T-helper 1 cell (primary cell): Measurements from ENCODE around the gene ADGRF5.

Source experiments
- DNase-seq, 5 donors: peaks; one replicate each; pipeline ENCODE4 v3.0.0-alpha.2; 2012 to 2020

Gene ADGRF5

GRCh38 chr6:46932526-46933319, 11.0 kb upstream of the ADGRF5 start:
- no peak for DNase-seq

GRCh38 chr6:46931416-46931815, 9.7 kb upstream of the ADGRF5 start:
- DNase-seq, result no peak

- no peak for DNase-seq
Observed at GRCh38 chr6:46930331-46930730, 8.6 kb upstream of the ADGRF5 start.

GRCh38 chr6:46927066-46927465, 5.3 kb upstream of the ADGRF5 start:
- DNase-seq, result no peak

- no peak for DNase-seq
Observed at GRCh38 chr6:46926481-46926880, 4.7 kb upstream of the ADGRF5 start.

GRCh38 chr6:46925563-46926253, 4.0 kb upstream of the ADGRF5 start:
- DNase-seq, result no peak

GRCh38 chr6:46923476-46923875, 1.7 kb upstream of the ADGRF5 start:
- no peak for DNase-seq

- DNase-seq, result no peak
Observed at GRCh38 chr6:46921059-46921458, 679 bp downstream of the ADGRF5 start.

GRCh38 chr6:46918806-46919205, 2.9 kb downstream of the ADGRF5 start:
- no peak for DNase-seq

- DNase-seq, result no peak
Observed at GRCh38 chr6:46917002-46917545, 4.7 kb downstream of the ADGRF5 start.

- no peak for DNase-seq
Observed at GRCh38 chr6:46915866-46916265, 5.9 kb downstream of the ADGRF5 start.

- no peak for DNase-seq
Observed at GRCh38 chr6:46915380-46915779, 6.4 kb downstream of the ADGRF5 start.

GRCh38 chr6:46914279-46914810, 7.4 kb downstream of the ADGRF5 start:
- no peak for DNase-seq

- no peak for DNase-seq
Observed at GRCh38 chr6:46909371-46909770, 12.4 kb downstream of the ADGRF5 start.

- no peak for DNase-seq
Observed at GRCh38 chr6:46906776-46907175, 15.0 kb downstream of the ADGRF5 start.

GRCh38 chr6:46904117-46904516, 17.6 kb downstream of the ADGRF5 start:
- no peak for DNase-seq

GRCh38 chr6:46903175-46903574, 18.6 kb downstream of the ADGRF5 start:
- no peak for DNase-seq

- no peak for DNase-seq
Observed at GRCh38 chr6:46901882-46902314, 19.8 kb downstream of the ADGRF5 start.

GRCh38 chr6:46900266-46900665, 21.5 kb downstream of the ADGRF5 start:
- DNase-seq, result no peak

GRCh38 chr6:46899659-46900058, 22.1 kb downstream of the ADGRF5 start:
- DNase-seq, result no peak

- DNase-seq, result no peak
Observed at GRCh38 chr6:46898006-46898405, 23.7 kb downstream of the ADGRF5 start.

GRCh38 chr6:46896871-46897270, 24.9 kb downstream of the ADGRF5 start:
- DNase-seq, result no peak

GRCh38 chr6:46895930-46896329, 25.8 kb downstream of the ADGRF5 start:
- no peak for DNase-seq

GRCh38 chr6:46894433-46894832, 27.3 kb downstream of the ADGRF5 start:
- DNase-seq, result no peak
